HepG2 (cell line): Measurements from ENCODE around the gene COX10. TPM values are rescaled to one million over a fixed set of nuclear protein-coding genes. Genes with fewer than 3 reads are reported as not detected.

Experiments used
- ARID2 ChIP-seq: sonication (generic); formaldehyde crosslinking; IDR thresholded peaks from 2 replicates; pipeline ENCODE4 v1.8.1; 2022; ENCODE audit warnings: mild to moderate bottlenecking, missing genetic modification reagents, borderline replicate concordance
- CBFB ChIP-seq: sonication (generic); formaldehyde crosslinking; IDR thresholded peaks from 2 replicates; pipeline ENCODE4 v1.4.0; 2020; ENCODE audit warnings: missing genetic modification reagents
- FUBP1 ChIP-seq: sonication (generic); formaldehyde crosslinking; IDR thresholded peaks from 2 replicates; pipeline ENCODE4 v1.5.1; 2020; ENCODE audit warnings: missing genetic modification reagents, mild to moderate bottlenecking, borderline replicate concordance
- GABPA ChIP-seq, 2 experiments: IDR thresholded peaks; 2 replicates each; pipeline ENCODE4 v1.6.1; 2011 to 2016; ENCODE audit warnings: low read depth in 2 of 2, low read length in 1 of 2, missing biosample characterization in 1 of 2, missing genetic modification characterization in 1 of 2
- GLI4 ChIP-seq: sonication (generic); formaldehyde crosslinking; IDR thresholded peaks from 2 replicates; pipeline ENCODE4 v1.5.1; 2020; ENCODE audit warnings: missing genetic modification reagents, mild to moderate bottlenecking, moderate library complexity, borderline replicate concordance
- HINFP ChIP-seq: sonication (generic); formaldehyde crosslinking; IDR thresholded peaks from 2 replicates; pipeline ENCODE4 v1.4.0; 2020; ENCODE audit warnings: low read depth, mild to moderate bottlenecking, missing genetic modification reagents
- MYNN ChIP-seq: sonication (generic); formaldehyde crosslinking; IDR thresholded peaks from 2 replicates; pipeline ENCODE4 v1.4.0; 2020; ENCODE audit warnings: mild to moderate bottlenecking, low read depth, missing genetic modification reagents
- NFE2 ChIP-seq: sonication (generic); formaldehyde crosslinking; IDR thresholded peaks from 2 replicates; pipeline ENCODE4 v1.4.0; 2020; ENCODE audit warnings: missing genetic modification reagents
- NR1H2 ChIP-seq: sonication (generic); formaldehyde crosslinking; IDR thresholded peaks from 2 replicates; pipeline ENCODE4 v1.8.1; 2022; ENCODE audit warnings: low read depth, missing genetic modification reagents, borderline replicate concordance
- PATZ1 ChIP-seq: sonication (generic); formaldehyde crosslinking; IDR thresholded peaks from 2 replicates; pipeline ENCODE4 v1.4.0; 2020; ENCODE audit warnings: missing genetic modification reagents
- REST ChIP-seq, 2 experiments: IDR thresholded peaks; 2 replicates each; pipeline ENCODE4 v1.6.1; 2011 to 2012; ENCODE audit warnings: low read length in 2 of 2, borderline replicate concordance in 1 of 2, low read depth in 1 of 2, mild to moderate bottlenecking in 1 of 2, moderate library complexity in 1 of 2
- ZBTB20 ChIP-seq: sonication (generic); formaldehyde crosslinking; IDR thresholded peaks from 2 replicates; pipeline ENCODE4 v1.8.1; 2023; ENCODE audit warnings: missing genetic modification reagents, low read depth, mild to moderate bottlenecking, borderline replicate concordance
- ZEB1 ChIP-seq: IDR thresholded peaks from 2 replicates; pipeline ENCODE4 v1.6.1; 2012; ENCODE audit warnings: mild to moderate bottlenecking, low read depth, inconsistent platforms; ENCODE audit not compliant: insufficient replicate concordance
- ZNF101 ChIP-seq: sonication (generic); formaldehyde crosslinking; IDR thresholded peaks from 2 replicates; pipeline ENCODE4 v1.4.0; 2020; ENCODE audit warnings: mild to moderate bottlenecking, low read depth, missing genetic modification reagents, borderline replicate concordance
- ZNF143 ChIP-seq: sonication (generic); formaldehyde crosslinking; IDR thresholded peaks from 2 replicates; pipeline ENCODE4 v1.4.0; 2020; ENCODE audit warnings: missing genetic modification reagents
- ZNF333 ChIP-seq: sonication (generic); formaldehyde crosslinking; IDR thresholded peaks from 2 replicates; pipeline ENCODE4 v1.4.0; 2020; ENCODE audit warnings: mild to moderate bottlenecking, missing genetic modification reagents, borderline replicate concordance
- ZNF432 ChIP-seq: sonication (generic); formaldehyde crosslinking; IDR thresholded peaks from 2 replicates; pipeline ENCODE4 v1.5.0; 2020; ENCODE audit warnings: missing genetic modification reagents, mild to moderate bottlenecking, borderline replicate concordance
- ZNF776 ChIP-seq: sonication (generic); formaldehyde crosslinking; IDR thresholded peaks from 2 replicates; pipeline ENCODE4 v1.4.0; 2020; ENCODE audit warnings: mild to moderate bottlenecking, missing genetic modification reagents
- ZSCAN25 ChIP-seq: sonication (generic); formaldehyde crosslinking; IDR thresholded peaks from 2 replicates; pipeline ENCODE4 v1.8.0; 2022; ENCODE audit warnings: mild to moderate bottlenecking, missing genetic modification reagents
- polyA plus RNA-seq, 8 experiments: library from polyadenylated mRNA; depleted of rRNA in 3 of 8; stranded (reverse) in 7 of 8; unstranded in 1 of 8; fragments of >200 nt; fragmentation: Illumina TruSeq in 4 of 8; extraction: Trizol in 4 of 8; gene quantifications; 2 replicates each; pipeline versions ENCODE4 v1.2.1 to v1.2.3, GENCODE V29; 2011 to 2016; ENCODE audit warnings: low read depth in 4 of 8, missing spikeins in 1 of 8, mixed read lengths in 1 of 8; ENCODE audit not compliant: insufficient read depth in 1 of 8
- total RNA-seq, 5 experiments: library from RNA; depleted of rRNA; stranded (reverse); fragments of >200 nt; fragmentation: Illumina TruSeq; extraction: Trizol; gene quantifications; 2 replicates each; pipeline ENCODE4 v1.2.3, GENCODE V29; 2016; ENCODE audit warnings: low read depth in 1 of 5

COX10 gene
- total and polyA plus RNA-seq, 2 of the 13 experiments (the other 11 are each of a cell fraction or from before 2014, with no cell fraction given) = 13.9 to 20.1 TPM

GRCh38 chr17:14052886-14053615, 16.3 kb upstream of the COX10 start (continued):
- no peak for TF ChIP-seq PATZ1 (CRISPR knock-in tag)
- TF ChIP-seq MYNN = no peak
- no peak for TF ChIP-seq ZNF776
- TF ChIP-seq GABPA (IDR thresholded peaks at IDR 0.05; ENCODE audit: low read depth, low read length) = no peak
- no peak for TF ChIP-seq GABPA (CRISPR knock-in tag; IDR thresholded peaks at IDR 0.05; ENCODE audit: low read depth)
- no peak for TF ChIP-seq NFE2 (CRISPR knock-in tag)
- peak; percentile 81 for TF ChIP-seq ZEB1
- TF ChIP-seq REST (IDR thresholded peaks at IDR 0.05; ENCODE audit: borderline replicate concordance in 1 of 2, low read depth in 1 of 2, low read length in 2 of 2) = no peak
- no peak for TF ChIP-seq FUBP1 (CRISPR knock-in tag)
- peak; percentile 54; the same call in 1 of the 2 replicates for TF ChIP-seq CBFB (CRISPR knock-in tag)
- TF ChIP-seq ZNF143 (CRISPR knock-in tag) = no peak
- no peak for TF ChIP-seq ZBTB20 (CRISPR knock-in tag)
- no peak for TF ChIP-seq NR1H2 (CRISPR knock-in tag)
- TF ChIP-seq ZSCAN25 = no peak
- no peak for TF ChIP-seq ARID2
- TF ChIP-seq ZNF333 (CRISPR knock-in tag) = no peak
- TF ChIP-seq HINFP (CRISPR knock-in tag) = no peak
- no peak for TF ChIP-seq GLI4 (CRISPR knock-in tag)
- TF ChIP-seq ZNF101 = no peak
- no peak for TF ChIP-seq ZNF432
